Ishikawa (cell line): Measurements from ENCODE around the gene DTD1.

Source experiments
- CEBPB ChIP-seq: IDR thresholded peaks from 2 replicates; pipeline ENCODE4 v1.6.1; 2012
- CREB1 ChIP-seq: IDR thresholded peaks from 2 replicates; pipeline ENCODE4 v1.6.1; 2012; ENCODE audit warnings: low read depth
- EGR1 ChIP-seq: IDR thresholded peaks from 2 replicates; pipeline ENCODE4 v1.6.1; 2012
- EP300 ChIP-seq: IDR thresholded peaks from 2 replicates; pipeline ENCODE4 v1.6.1; 2012; ENCODE audit warnings: borderline replicate concordance
- FOXM1 ChIP-seq: IDR thresholded peaks from 2 replicates; pipeline ENCODE4 v1.6.1; 2012; ENCODE audit warnings: low read depth, borderline replicate concordance
- NFIC ChIP-seq: IDR thresholded peaks from 2 replicates; pipeline ENCODE4 v1.6.1; 2012
- RAD21 ChIP-seq: IDR thresholded peaks from 2 replicates; pipeline ENCODE4 v1.6.1; 2012; ENCODE audit warnings: low read depth
- TAF1 ChIP-seq: IDR thresholded peaks from 2 replicates; pipeline ENCODE4 v1.6.1; 2012; ENCODE audit warnings: low read depth, mild to moderate bottlenecking
- TCF12 ChIP-seq: IDR thresholded peaks from 2 replicates; pipeline ENCODE4 v1.6.1; 2012; ENCODE audit warnings: low read depth
- TEAD4 ChIP-seq: IDR thresholded peaks from 2 replicates; pipeline ENCODE4 v1.6.1; 2012
- USF1 ChIP-seq: IDR thresholded peaks from 2 replicates; pipeline ENCODE4 v1.6.1; 2012
- YY1 ChIP-seq: IDR thresholded peaks from 2 replicates; pipeline ENCODE4 v1.6.1; 2012; ENCODE audit warnings: low read depth
- ZBTB7A ChIP-seq: IDR thresholded peaks from 2 replicates; pipeline ENCODE4 v1.6.1; 2012; ENCODE audit warnings: low read depth
- TF ChIP-seq, protein P1 (sequence below): IDR thresholded peaks from 2 replicates; pipeline ENCODE4 v1.6.1; 2012
- TF ChIP-seq, protein P2 (sequence below): IDR thresholded peaks from 2 replicates; pipeline ENCODE4 v1.6.1; 2012; ENCODE audit warnings: low read depth, mild to moderate bottlenecking

The DTD1 gene

DNA sequence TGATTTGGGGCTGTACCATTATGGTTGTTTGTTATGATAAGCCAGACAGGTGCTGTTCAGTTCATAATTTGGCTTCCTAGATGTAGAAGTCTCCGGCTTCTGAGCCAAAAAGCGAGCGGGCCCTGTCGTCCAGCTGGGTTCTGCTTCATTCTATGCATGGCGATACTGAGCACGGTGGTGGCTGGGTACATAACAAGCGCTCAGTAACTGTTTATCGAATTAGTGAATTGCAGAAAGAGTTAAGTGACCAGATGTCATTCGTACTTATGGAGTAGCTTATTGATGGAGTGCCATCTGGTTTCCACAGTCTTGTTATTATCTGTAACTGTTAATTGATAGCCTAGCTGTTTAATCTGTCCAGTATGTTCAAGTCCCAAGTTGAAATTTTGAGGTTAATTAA lies 85.0 kb downstream of the DTD1 start:
- TF ChIP-seq TCF12 (no peak), YY1 (no peak)
- TF ChIP-seq, protein P1, sequence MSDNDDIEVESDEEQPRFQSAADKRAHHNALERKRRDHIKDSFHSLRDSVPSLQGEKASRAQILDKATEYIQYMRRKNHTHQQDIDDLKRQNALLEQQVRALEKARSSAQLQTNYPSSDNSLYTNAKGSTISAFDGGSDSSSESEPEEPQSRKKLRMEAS = no peak

GRCh38 chr20:18676396-18676795 lies 88.5 kb downstream of the DTD1 start:
- TF ChIP-seq TAF1 = no peak
- no peak for TF ChIP-seq EGR1
- no peak for TF ChIP-seq ZBTB7A
- no peak for TF ChIP-seq USF1
- TF ChIP-seq, protein P1 = no peak
- no peak for TF ChIP-seq TEAD4
- no peak for TF ChIP-seq YY1
- no peak for TF ChIP-seq RAD21
- TF ChIP-seq FOXM1 = no peak
- no peak for TF ChIP-seq NFIC
- no peak for TF ChIP-seq CREB1
- TF ChIP-seq EP300 = no peak
- TF ChIP-seq, protein P2, sequence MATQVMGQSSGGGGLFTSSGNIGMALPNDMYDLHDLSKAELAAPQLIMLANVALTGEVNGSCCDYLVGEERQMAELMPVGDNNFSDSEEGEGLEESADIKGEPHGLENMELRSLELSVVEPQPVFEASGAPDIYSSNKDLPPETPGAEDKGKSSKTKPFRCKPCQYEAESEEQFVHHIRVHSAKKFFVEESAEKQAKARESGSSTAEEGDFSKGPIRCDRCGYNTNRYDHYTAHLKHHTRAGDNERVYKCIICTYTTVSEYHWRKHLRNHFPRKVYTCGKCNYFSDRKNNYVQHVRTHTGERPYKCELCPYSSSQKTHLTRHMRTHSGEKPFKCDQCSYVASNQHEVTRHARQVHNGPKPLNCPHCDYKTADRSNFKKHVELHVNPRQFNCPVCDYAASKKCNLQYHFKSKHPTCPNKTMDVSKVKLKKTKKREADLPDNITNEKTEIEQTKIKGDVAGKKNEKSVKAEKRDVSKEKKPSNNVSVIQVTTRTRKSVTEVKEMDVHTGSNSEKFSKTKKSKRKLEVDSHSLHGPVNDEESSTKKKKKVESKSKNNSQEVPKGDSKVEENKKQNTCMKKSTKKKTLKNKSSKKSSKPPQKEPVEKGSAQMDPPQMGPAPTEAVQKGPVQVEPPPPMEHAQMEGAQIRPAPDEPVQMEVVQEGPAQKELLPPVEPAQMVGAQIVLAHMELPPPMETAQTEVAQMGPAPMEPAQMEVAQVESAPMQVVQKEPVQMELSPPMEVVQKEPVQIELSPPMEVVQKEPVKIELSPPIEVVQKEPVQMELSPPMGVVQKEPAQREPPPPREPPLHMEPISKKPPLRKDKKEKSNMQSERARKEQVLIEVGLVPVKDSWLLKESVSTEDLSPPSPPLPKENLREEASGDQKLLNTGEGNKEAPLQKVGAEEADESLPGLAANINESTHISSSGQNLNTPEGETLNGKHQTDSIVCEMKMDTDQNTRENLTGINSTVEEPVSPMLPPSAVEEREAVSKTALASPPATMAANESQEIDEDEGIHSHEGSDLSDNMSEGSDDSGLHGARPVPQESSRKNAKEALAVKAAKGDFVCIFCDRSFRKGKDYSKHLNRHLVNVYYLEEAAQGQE = no peak
- TF ChIP-seq CEBPB = no peak
- TF ChIP-seq TCF12 = no peak

DNA sequence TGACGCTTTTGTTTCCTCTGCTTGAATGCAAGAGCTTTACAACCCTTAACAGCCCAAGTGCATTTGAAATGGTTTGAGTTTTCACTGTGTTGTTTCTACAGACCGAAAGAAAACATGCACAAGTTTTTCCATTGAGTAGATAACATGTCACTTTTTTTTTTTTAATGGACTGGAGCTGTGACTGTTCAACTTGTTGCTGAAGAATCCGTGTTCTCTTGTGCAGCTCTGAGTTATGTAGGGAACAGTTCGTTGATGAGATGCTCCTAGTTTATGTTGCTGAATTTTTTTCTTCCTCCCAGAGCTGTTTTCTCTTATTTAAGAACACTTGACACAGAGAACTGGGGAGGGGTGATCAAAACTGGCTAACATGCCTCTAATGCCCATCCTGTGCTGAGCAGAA lies 89.3 kb downstream of the DTD1 start:
- no peak for TF ChIP-seq RAD21
- TF ChIP-seq USF1 = no peak
- TF ChIP-seq NFIC = no peak

- TF ChIP-seq ZBTB7A (no peak), NFIC (no peak), TEAD4 (no peak), CEBPB (no peak), TAF1 (no peak), RAD21 (no peak), EP300 (no peak), YY1 (no peak), EGR1 (no peak), TCF12 (no peak), FOXM1 (no peak), CREB1 (no peak), USF1 (no peak)
- TF ChIP-seq, protein P1 = no peak
- TF ChIP-seq, protein P2 = no peak
Measured at GRCh38 chr20:18678549-18679419, 90.9 kb downstream of the DTD1 start.

DNA sequence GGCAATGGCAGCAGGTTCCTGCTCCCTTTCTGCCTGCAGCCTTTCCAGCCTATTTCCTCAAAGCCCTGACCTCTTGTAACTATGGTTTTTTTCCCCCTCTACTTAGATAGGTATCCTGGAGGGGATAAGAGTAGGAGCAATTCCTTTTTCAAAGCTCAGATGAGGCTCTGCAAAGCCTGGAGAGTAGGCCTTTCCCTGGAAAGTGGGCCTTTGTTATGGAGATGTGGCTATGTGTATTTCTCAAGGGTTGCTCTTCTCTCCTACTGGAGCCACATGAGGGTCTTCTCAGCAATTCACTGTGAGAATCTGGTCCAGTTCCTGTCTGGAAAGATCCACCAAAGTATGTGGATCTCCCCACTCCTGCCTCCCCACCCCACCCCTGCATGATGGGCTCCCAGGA lies 96.0 kb downstream of the DTD1 start:
- TF ChIP-seq FOXM1 (no peak), CEBPB (no peak), TEAD4 (no peak), EP300 (no peak), RAD21 (no peak), ZBTB7A (no peak), CREB1 (no peak), EGR1 (no peak), TCF12 (no peak), YY1 (no peak), NFIC (no peak)
- TF ChIP-seq, protein P1 = no peak
- TF ChIP-seq, protein P2 = no peak
